Suprapubic skin (tissue), 4 donors: ENCODE results near the gene SCNN1G. TPM values are rescaled to one million over a fixed set of nuclear protein-coding genes. Genes with fewer than 3 reads are reported as not detected.

Experiments
- DNase-seq, 2 donors: peaks; one replicate each; pipeline ENCODE4 v3.0.0-alpha.2; 2019; ENCODE audit warnings: low spot score in 2 of 2
- H3K27ac ChIP-seq: fragments of 200-600 bp; sonication (generic); one replicate; pipeline ENCODE4 v1.5.1; 2019
- H3K27me3 ChIP-seq: fragments of 200-600 bp; sonication (generic); one replicate; pipeline ENCODE4 v1.5.1; 2019
- H3K36me3 ChIP-seq: fragments of 200-600 bp; sonication (generic); one replicate; pipeline ENCODE4 v1.5.1; 2019
- H3K4me1 ChIP-seq: fragments of 200-600 bp; sonication (generic); one replicate; pipeline ENCODE4 v1.5.1; 2019
- H3K4me3 ChIP-seq: fragments of 200-600 bp; sonication (generic); one replicate; pipeline ENCODE4 v1.5.1; 2019; ENCODE audit warnings: mild to moderate bottlenecking
- H3K9me3 ChIP-seq: fragments of 200-600 bp; sonication (generic); one replicate; pipeline ENCODE4 v1.5.1; 2019
- CTCF ChIP-seq, 2 donors: fragments of 200-600 bp in 1 of 2; fragments of 450-650 bp in 1 of 2; sonication (generic) in 1 of 2; IDR thresholded peaks; one replicate each; pipeline ENCODE4 v1.5.1; 2016 to 2019; ENCODE audit warnings: antibody characterized with exemption in 2 of 2, mild to moderate bottlenecking in 1 of 2, moderate library complexity in 1 of 2
- EP300 ChIP-seq: sonication (generic); formaldehyde crosslinking; IDR thresholded peaks from one replicate; pipeline ENCODE4 v1.6.1; 2017; ENCODE audit warnings: antibody characterized with exemption
- POLR2A ChIP-seq, 2 donors: fragments of 450-650 bp; IDR thresholded peaks; one replicate each; pipeline ENCODE4 v1.6.1; 2017; ENCODE audit warnings: antibody characterized with exemption in 2 of 2, mild to moderate bottlenecking in 2 of 2, moderate library complexity in 2 of 2
- POLR2AphosphoS5 ChIP-seq, 3 donors: sonication (generic); formaldehyde crosslinking; IDR thresholded peaks; one replicate each; pipeline ENCODE4 v1.6.1; 2017; ENCODE audit warnings: antibody characterized with exemption in 3 of 3
- WGBS: methylation state at CpG from one replicate; pipeline ENCODE4 v1.1.5; 2018; 5-methylcytosine and 5-hydroxymethylcytosine counted together
- total RNA-seq, 4 donors: library from RNA; depleted of rRNA; stranded (reverse); fragments of >200 nt; gene quantifications; one replicate each; pipeline ENCODE4 v1.1.0, GENCODE V29; 2016

The SCNN1G gene, protein sequence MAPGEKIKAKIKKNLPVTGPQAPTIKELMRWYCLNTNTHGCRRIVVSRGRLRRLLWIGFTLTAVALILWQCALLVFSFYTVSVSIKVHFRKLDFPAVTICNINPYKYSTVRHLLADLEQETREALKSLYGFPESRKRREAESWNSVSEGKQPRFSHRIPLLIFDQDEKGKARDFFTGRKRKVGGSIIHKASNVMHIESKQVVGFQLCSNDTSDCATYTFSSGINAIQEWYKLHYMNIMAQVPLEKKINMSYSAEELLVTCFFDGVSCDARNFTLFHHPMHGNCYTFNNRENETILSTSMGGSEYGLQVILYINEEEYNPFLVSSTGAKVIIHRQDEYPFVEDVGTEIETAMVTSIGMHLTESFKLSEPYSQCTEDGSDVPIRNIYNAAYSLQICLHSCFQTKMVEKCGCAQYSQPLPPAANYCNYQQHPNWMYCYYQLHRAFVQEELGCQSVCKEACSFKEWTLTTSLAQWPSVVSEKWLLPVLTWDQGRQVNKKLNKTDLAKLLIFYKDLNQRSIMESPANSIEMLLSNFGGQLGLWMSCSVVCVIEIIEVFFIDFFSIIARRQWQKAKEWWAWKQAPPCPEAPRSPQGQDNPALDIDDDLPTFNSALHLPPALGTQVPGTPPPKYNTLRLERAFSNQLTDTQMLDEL
- total RNA-seq = 10 to 100 TPM in 3 of 4 donors, 1 to 10 TPM in 1; 8.5 to 25.6 (median 16.6) TPM

- peak in 1 of 2 donors; percentile 71 for DNase-seq
- Histone ChIP-seq H3K4me3 (peak within 1 kb of the TSS; percentile 65), H3K4me1 (peaks cover 16% of the 10 kb centered on the region), H3K27ac (no peak within 1 kb of the TSS), H3K36me3 (peaks cover 2% of the 10 kb centered on the region), H3K27me3 (peaks cover 47% of the 10 kb centered on the region), H3K9me3 (no peaks in the 10 kb centered on the region)
- WGBS = 4% methylated on average over 17 of the region's 71 CpGs
- no peak for TF ChIP-seq EP300
- TF ChIP-seq CTCF (IDR thresholded peaks at IDR 0.05) = no peak
- no peak for TF ChIP-seq POLR2AphosphoS5 (IDR thresholded peaks at IDR 0.05)
- TF ChIP-seq POLR2A (IDR thresholded peaks at IDR 0.05) = no peak
Observed at GRCh38 chr16:23182679-23183542, at the start of gene SCNN1G. Gene SCNN1G (plus strand): TSS chr16:23182745. CDS start chr16:23186272, 3,527 bp downstream.

GRCh38 chr16:23132775-23133463 lies 49.6 kb upstream of the SCNN1G start:
- no peak for DNase-seq
- H3K4me1 ChIP-seq = peaks cover 34% of the 10 kb centered on the region
- 25% methylated on average over 11 of the region's 11 CpGs for WGBS
- peak overlapping the region; percentile 22 for H3K4me3 ChIP-seq
- no peaks in the 10 kb centered on the region for H3K9me3 ChIP-seq
- H3K36me3 ChIP-seq = no peaks in the 10 kb centered on the region
- no peak for TF ChIP-seq POLR2A (IDR thresholded peaks at IDR 0.05)
- TF ChIP-seq EP300 = no peak
- no peak for TF ChIP-seq POLR2AphosphoS5 (IDR thresholded peaks at IDR 0.05)
- no peak for TF ChIP-seq CTCF (IDR thresholded peaks at IDR 0.05)
- peak overlapping the region; percentile 63 for H3K27ac ChIP-seq
- H3K27me3 ChIP-seq = no peaks in the 10 kb centered on the region

GRCh38 chr16:23134274-23134673 lies 48.3 kb upstream of the SCNN1G start:
- no peak for TF ChIP-seq POLR2A (IDR thresholded peaks at IDR 0.05)
- no peak for TF ChIP-seq CTCF (IDR thresholded peaks at IDR 0.05)
- no peak for TF ChIP-seq POLR2AphosphoS5 (IDR thresholded peaks at IDR 0.05)
- no peak for TF ChIP-seq EP300
- peaks cover 43% of the 10 kb centered on the region for H3K4me1 ChIP-seq
- H3K9me3 ChIP-seq = no peaks in the 10 kb centered on the region
- no peak overlapping the region for H3K27ac ChIP-seq
- H3K36me3 ChIP-seq = no peaks in the 10 kb centered on the region
- no peak overlapping the region for H3K4me3 ChIP-seq
- DNase-seq = peak in 1 of 2 donors; percentile 70
- whole genome bisulfite sequencing = 49% methylated on average over 3 of the region's 3 CpGs
- H3K27me3 ChIP-seq = no peaks in the 10 kb centered on the region

GRCh38 chr16:23137256-23137655 lies 45.3 kb upstream of the SCNN1G start:
- H3K36me3 ChIP-seq = no peaks in the 10 kb centered on the region
- H3K9me3 ChIP-seq = no peaks in the 10 kb centered on the region
- H3K4me3 ChIP-seq = no peak overlapping the region
- H3K27ac ChIP-seq = no peak overlapping the region
- no peaks in the 10 kb centered on the region for H3K27me3 ChIP-seq
- DNase-seq = no peak
- 70% methylated on average over 2 of the region's 2 CpGs for WGBS
- H3K4me1 ChIP-seq = peaks cover 45% of the 10 kb centered on the region
- no peak for TF ChIP-seq POLR2A (IDR thresholded peaks at IDR 0.05)
- TF ChIP-seq POLR2AphosphoS5 (IDR thresholded peaks at IDR 0.05) = no peak
- no peak for TF ChIP-seq CTCF (IDR thresholded peaks at IDR 0.05)
- no peak for TF ChIP-seq EP300
